ENCODE results near the gene FTL.

FTL gene

GRCh38 chr19:48993175-48994034, 28.3 kb downstream of the FTL start, which contains the start of the genes GYS1 and RUVBL2:
TSS of gene GYS1 (minus strand) at chr19:48993309. CDS start at chr19:48993112, 197 bp downstream.
TSS of gene RUVBL2 (plus strand) at chr19:48993887. CDS start at chr19:48993912, 25 bp downstream.
- peak within 1 kb of the TSS; percentile 79 for H3K27ac ChIP-seq (ENCODE audit: low read length)
- H3K79me2 ChIP-seq (ENCODE audit: low read length): peaks cover 66% of the 10 kb centered on the region
- peaks cover 7% of the 10 kb centered on the region for H3K36me3 ChIP-seq (replicated peaks; ENCODE audit: low read depth, low read length)
- peak within 1 kb of the TSS; percentile 85 for H3K4me3 ChIP-seq (ENCODE audit: low read length)
- H3K27me3 ChIP-seq (ENCODE audit: low read depth, low read length): no peaks in the 10 kb centered on the region
- H3K9ac ChIP-seq (ENCODE audit: low read length): peak within 1 kb of the TSS; percentile 84
- H3K4me1 ChIP-seq (ENCODE audit: low read length): peaks cover 16% of the 10 kb centered on the region
- no peaks in the 10 kb centered on the region for H3K9me3 ChIP-seq (ENCODE audit: insufficient read depth, low read length)
- TF ChIP-seq EZH2phosphoT487 (IDR thresholded peaks at IDR 0.05; ENCODE audit: low read depth): no peak
- peak; percentile 74 for TF ChIP-seq CTCF (IDR thresholded peaks at IDR 0.05; ENCODE audit: low read depth, low read length)
- H2AFZ ChIP-seq (ENCODE audit: low read depth, low read length): 0 out of 2 replicates have a peak within 1 kb of the TSS, but pooled peaks have one; percentile 29
- H3K4me2 ChIP-seq (ENCODE audit: low read length): peak within 1 kb of the TSS; percentile 93
- peaks cover 11% of the 10 kb centered on the region for H4K20me1 ChIP-seq (ENCODE audit: insufficient read depth, low read length)

DNA sequence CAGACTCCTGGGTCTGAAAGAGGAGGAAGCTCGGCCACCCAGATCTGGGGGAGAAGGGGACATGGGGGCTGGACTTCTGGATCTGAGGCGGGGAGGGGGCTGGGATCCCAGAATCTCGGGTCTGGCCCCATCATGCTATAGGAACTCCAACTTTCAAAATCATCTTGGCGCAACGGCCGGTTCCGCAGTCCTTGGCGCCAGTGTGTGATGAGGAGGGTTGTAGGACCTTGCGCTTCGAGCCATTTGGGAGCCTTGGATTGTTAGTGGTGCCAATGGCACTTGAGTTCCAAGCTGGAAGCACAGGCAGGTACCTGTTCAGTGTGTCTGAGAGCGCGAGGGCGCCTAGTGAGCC, 28.9 kb downstream of the FTL start:
- Histone ChIP-seq H4K20me1 (ENCODE audit: insufficient read depth, low read length) (peaks cover 11% of the 10 kb centered on the region), H3K79me2 (ENCODE audit: low read length) (peaks cover 66% of the 10 kb centered on the region), H3K4me2 (ENCODE audit: low read length) (peak overlapping the region; percentile 80), H3K9me3 (ENCODE audit: insufficient read depth, low read length) (no peaks in the 10 kb centered on the region), H3K27me3 (ENCODE audit: low read depth, low read length) (no peaks in the 10 kb centered on the region), H2AFZ (ENCODE audit: low read depth, low read length) (no peak overlapping the region), H3K4me1 (ENCODE audit: low read length) (peaks cover 16% of the 10 kb centered on the region), H3K27ac (ENCODE audit: low read length) (peak overlapping the region; percentile 79), H3K36me3 (replicated peaks; ENCODE audit: low read depth, low read length) (peaks cover 7% of the 10 kb centered on the region), H3K9ac (ENCODE audit: low read length) (peak overlapping the region; percentile 83), H3K4me3 (ENCODE audit: low read length) (peak overlapping the region; percentile 85)
- TF ChIP-seq EZH2phosphoT487 (IDR thresholded peaks at IDR 0.05; ENCODE audit: low read depth) (no peak), CTCF (IDR thresholded peaks at IDR 0.05; ENCODE audit: low read depth, low read length) (no peak)

DNA sequence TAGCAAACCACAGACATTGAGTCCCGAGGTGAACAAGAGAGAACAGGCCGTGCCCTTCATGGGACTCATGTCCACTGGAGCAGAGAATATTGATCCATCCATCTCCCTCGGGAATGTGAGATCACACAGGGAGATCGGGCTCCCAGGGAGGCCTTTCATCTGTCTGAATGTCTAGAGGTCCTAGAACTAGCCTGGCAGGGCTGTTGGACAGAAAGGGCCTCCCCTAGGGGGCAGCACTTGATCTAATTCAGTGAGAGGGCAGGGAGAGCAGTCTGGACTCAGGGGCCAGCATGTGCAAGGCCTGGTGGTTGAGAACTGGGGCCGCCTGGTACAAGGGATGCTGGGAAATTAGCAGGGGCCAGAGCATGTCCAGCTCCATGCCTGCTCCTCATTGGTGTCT, 32.9 kb downstream of the FTL start:
- H3K4me2 ChIP-seq (ENCODE audit: low read length): no peak overlapping the region
- H2AFZ ChIP-seq (ENCODE audit: low read depth, low read length): no peak overlapping the region
- no peak overlapping the region for H3K27ac ChIP-seq (ENCODE audit: low read length)
- TF ChIP-seq CTCF (IDR thresholded peaks at IDR 0.05; ENCODE audit: low read depth, low read length) (peak; percentile 54), EZH2phosphoT487 (IDR thresholded peaks at IDR 0.05; ENCODE audit: low read depth) (no peak)
- no peak overlapping the region for H3K4me3 ChIP-seq (ENCODE audit: low read length)
- no peaks in the 10 kb centered on the region for H3K9me3 ChIP-seq (ENCODE audit: insufficient read depth, low read length)
- H3K4me1 ChIP-seq (ENCODE audit: low read length): peaks cover 9% of the 10 kb centered on the region
- H3K9ac ChIP-seq (ENCODE audit: low read length): no peak overlapping the region
- peaks cover 52% of the 10 kb centered on the region for H3K79me2 ChIP-seq (ENCODE audit: low read length)
- peaks cover 5% of the 10 kb centered on the region; the same call in 1 of the 2 replicates for H4K20me1 ChIP-seq (ENCODE audit: insufficient read depth, low read length)
- peaks cover 15% of the 10 kb centered on the region for H3K36me3 ChIP-seq (replicated peaks; ENCODE audit: low read depth, low read length)
- no peaks in the 10 kb centered on the region for H3K27me3 ChIP-seq (ENCODE audit: low read depth, low read length)

GRCh38 chr19:48999481-49000325, 34.6 kb downstream of the FTL start:
- H3K4me1 ChIP-seq (ENCODE audit: low read length): peaks cover 4% of the 10 kb centered on the region
- no peaks in the 10 kb centered on the region for H3K27me3 ChIP-seq (ENCODE audit: low read depth, low read length)
- H3K9ac ChIP-seq (ENCODE audit: low read length): no peak overlapping the region
- H3K4me3 ChIP-seq (ENCODE audit: low read length): no peak overlapping the region
- H3K36me3 ChIP-seq (replicated peaks; ENCODE audit: low read depth, low read length): peaks cover 25% of the 10 kb centered on the region
- H3K27ac ChIP-seq (ENCODE audit: low read length): no peak overlapping the region
- H3K79me2 ChIP-seq (ENCODE audit: low read length): peaks cover 42% of the 10 kb centered on the region
- no peak overlapping the region for H2AFZ ChIP-seq (ENCODE audit: low read depth, low read length)
- no peak overlapping the region for H3K4me2 ChIP-seq (ENCODE audit: low read length)
- TF ChIP-seq CTCF (IDR thresholded peaks at IDR 0.05; ENCODE audit: low read depth, low read length) (peak; percentile 70), EZH2phosphoT487 (IDR thresholded peaks at IDR 0.05; ENCODE audit: low read depth) (no peak)
- peaks cover 5% of the 10 kb centered on the region; the same call in 1 of the 2 replicates for H4K20me1 ChIP-seq (ENCODE audit: insufficient read depth, low read length)
- no peaks in the 10 kb centered on the region for H3K9me3 ChIP-seq (ENCODE audit: insufficient read depth, low read length)
